Skeletal muscle tissue (tissue), 4 donors: ENCODE measurements around the gene UBE2H. TPM values are rescaled to one million over a fixed set of nuclear protein-coding genes. Genes with fewer than 3 reads are reported as not detected.
A peak's percentile ranks its signal among the peaks of the same experiment; 100 is the strongest.

Source experiments
- H3K27ac ChIP-seq: one replicate; pipeline ENCODE4 v1.7.0; 2013; ENCODE audit warnings: mild to moderate bottlenecking, low read depth, low read length, inconsistent platforms
- H3K27me3 ChIP-seq, 3 donors: one replicate each; pipeline ENCODE4 v1.7.0; 2013; ENCODE audit warnings: low read length in 3 of 3; ENCODE audit not compliant: control insufficient read depth in 3 of 3, insufficient read depth in 3 of 3
- H3K36me3 ChIP-seq, 3 donors: one replicate each; pipeline ENCODE4 v1.7.0; 2013; ENCODE audit warnings: low read length in 3 of 3; ENCODE audit not compliant: control insufficient read depth in 3 of 3, insufficient read depth in 3 of 3
- H3K4me1 ChIP-seq, 3 donors: one replicate each; pipeline ENCODE4 v1.7.0; 2013; ENCODE audit warnings: low read length in 3 of 3, mild to moderate bottlenecking in 3 of 3; ENCODE audit not compliant: control insufficient read depth in 3 of 3, insufficient read depth in 3 of 3
- H3K4me3 ChIP-seq, 3 donors: one replicate each; pipeline ENCODE4 v1.7.0; 2013; ENCODE audit warnings: low read length in 3 of 3
- H3K9ac ChIP-seq, 3 donors: one replicate each; pipeline ENCODE4 v1.7.0; 2013; ENCODE audit warnings: low read length in 3 of 3, mild to moderate bottlenecking in 3 of 3, moderate library complexity in 2 of 3, low read depth in 1 of 3
- H3K9me3 ChIP-seq, 3 donors: one replicate each; pipeline ENCODE4 v1.7.0; 2013; ENCODE audit warnings: low read length in 3 of 3; ENCODE audit not compliant: control insufficient read depth in 3 of 3
- total RNA-seq: library from RNA; depleted of rRNA; stranded (reverse); fragments of >200 nt; gene quantifications from one replicate; pipeline ENCODE4 v1.2.3, GENCODE V29; 2014
- donor health status: Osteomylitis.

Gene UBE2H
- 61.6 TPM for total RNA-seq

DNA sequence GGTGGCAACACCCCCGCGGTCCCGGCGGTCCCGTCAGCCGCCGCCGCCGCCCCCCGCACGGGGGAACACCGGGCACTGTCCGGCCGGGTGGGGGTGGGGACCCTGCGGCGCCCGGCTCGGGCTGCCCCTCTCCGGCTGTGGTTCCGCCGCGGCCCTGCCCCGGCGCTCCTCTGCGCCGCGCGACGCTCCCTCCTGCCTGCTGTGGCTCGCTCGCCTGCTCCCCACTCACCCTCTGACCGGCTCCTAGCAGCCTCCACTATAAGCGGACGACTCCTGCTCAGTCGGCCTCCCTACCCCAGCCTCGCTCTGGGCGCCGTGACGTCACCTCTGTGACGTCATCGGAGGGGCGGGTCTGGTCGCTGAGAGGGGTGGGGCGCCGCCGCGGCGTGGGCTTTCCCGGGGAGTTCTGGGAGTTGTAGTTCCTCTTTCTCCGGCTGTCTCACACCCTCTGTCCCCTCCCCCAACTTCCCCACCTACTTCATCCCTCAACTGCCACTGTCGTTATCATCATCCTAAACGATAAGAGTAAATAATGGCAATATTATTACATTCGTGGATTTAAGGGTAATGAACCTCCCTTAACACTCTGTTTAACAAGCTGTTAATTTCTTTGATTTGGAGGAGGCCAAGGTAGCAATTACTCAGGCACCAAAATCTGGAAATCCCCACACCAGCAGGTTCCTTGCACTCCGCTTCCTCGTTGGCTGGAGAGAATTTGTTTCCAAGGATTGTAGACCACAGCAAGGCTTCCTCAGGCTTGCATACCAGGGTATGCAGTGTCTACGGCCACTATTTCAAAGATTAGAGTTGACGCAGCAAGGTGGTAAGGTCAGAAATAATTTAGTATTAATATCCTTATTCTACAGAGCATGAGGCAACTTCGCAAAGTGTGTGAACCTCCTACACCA, at the start of gene UBE2H:
UBE2H (minus strand) TSS at position 308 of the 908 bp plus-strand sequence. CDS start 405 bp downstream, outside the sequence.
- H3K9ac ChIP-seq, result peak within 1 kb of the TSS; percentile 96 to 98 (median 97)
- H3K36me3 ChIP-seq, result peaks cover 0 to 2% (median 0%) of the 10 kb centered on the region in 3 donors
- no peaks in the 10 kb centered on the region for H3K9me3 ChIP-seq
- peak within 1 kb of the TSS; percentile 91 to 93 (median 91) for H3K4me3 ChIP-seq
- no peaks in the 10 kb centered on the region for H3K27me3 ChIP-seq
- H3K27ac ChIP-seq, result peak within 1 kb of the TSS; percentile 97
- peaks cover 19 to 23% (median 22%) of the 10 kb centered on the region in 3 donors for H3K4me1 ChIP-seq

DNA sequence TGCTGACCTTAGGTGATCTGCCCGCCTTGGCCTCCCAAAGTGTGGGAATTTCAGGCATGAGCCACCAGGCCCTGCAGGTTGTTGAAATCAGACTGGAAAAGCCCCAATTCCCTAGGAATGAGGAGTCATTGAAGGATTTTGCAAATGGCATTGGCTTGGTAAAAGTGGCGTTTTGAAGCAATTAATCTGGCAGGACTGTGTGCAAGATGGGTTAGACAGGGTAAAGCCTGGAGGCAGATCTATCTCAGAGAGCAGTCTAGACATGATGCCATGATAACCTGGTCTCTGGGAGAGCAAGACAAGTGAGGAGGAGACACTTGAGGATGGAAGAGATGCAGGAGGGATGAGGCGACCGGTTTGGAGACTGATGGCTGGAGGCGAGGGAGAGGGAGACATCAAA, 45.7 kb upstream of the UBE2H start:
- Histone ChIP-seq H3K27ac (no peak overlapping the region), H3K4me1 (peaks cover 0 to 4% (median 0%) of the 10 kb centered on the region in 3 donors), H3K27me3 (no peaks in the 10 kb centered on the region), H3K36me3 (no peaks in the 10 kb centered on the region), H3K9ac (no peak overlapping the region), H3K4me3 (no peak overlapping the region), H3K9me3 (no peaks in the 10 kb centered on the region)

DNA sequence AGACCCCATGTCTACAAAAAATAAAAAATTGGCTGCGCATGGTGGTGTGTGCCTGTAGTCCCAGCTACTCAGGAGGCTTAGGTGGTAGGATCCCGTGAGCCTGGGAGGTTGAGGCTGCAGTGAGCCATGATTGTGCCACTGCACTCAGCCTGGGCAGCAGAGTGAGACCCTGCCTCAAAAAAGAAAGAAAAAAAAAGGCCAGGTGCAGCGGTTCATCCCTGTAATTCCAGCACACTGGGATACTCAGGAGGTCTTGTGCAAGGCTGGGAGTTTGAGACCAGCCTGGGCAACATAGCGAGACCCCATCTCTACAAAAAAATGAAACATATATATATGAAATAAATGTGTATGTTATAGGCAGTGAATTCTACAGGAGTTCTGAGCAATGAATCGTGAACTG, 44.5 kb upstream of the UBE2H start:
- no peaks in the 10 kb centered on the region for H3K4me1 ChIP-seq

DNA sequence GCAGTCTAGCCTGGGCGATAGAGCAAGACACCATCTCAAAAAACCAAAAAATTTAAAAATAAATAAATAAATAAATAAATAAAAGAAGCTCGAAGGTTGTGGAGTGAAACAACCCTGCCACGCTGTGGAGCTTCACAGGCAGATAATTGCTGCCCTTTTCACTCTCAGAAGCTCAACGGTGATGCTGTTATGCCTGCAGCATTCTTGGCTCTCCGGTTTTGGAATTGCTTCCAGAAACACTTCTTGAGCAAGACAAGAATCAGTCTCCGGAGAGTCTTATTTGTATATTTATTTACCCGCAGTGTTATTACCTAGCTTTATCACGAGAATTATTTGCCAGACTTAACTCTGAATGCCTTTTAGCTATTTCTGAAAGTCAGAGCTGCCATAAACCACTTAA, 40.5 kb upstream of the UBE2H start:
- peaks cover 6 to 10% (median 8%) of the 10 kb centered on the region in 3 donors for H3K4me1 ChIP-seq
- H3K27me3 ChIP-seq, result no peaks in the 10 kb centered on the region
- no peak overlapping the region for H3K27ac ChIP-seq
- H3K4me3 ChIP-seq, result no peak overlapping the region
- no peaks in the 10 kb centered on the region for H3K36me3 ChIP-seq
- H3K9me3 ChIP-seq, result no peaks in the 10 kb centered on the region
- no peak overlapping the region for H3K9ac ChIP-seq

More for the DNA sequence above, 44.5 kb upstream of the UBE2H start:
- Histone ChIP-seq H3K36me3 (no peaks in the 10 kb centered on the region), H3K27me3 (no peaks in the 10 kb centered on the region), H3K9me3 (no peaks in the 10 kb centered on the region), H3K4me3 (no peak overlapping the region), H3K27ac (no peak overlapping the region), H3K9ac (no peak overlapping the region)

DNA sequence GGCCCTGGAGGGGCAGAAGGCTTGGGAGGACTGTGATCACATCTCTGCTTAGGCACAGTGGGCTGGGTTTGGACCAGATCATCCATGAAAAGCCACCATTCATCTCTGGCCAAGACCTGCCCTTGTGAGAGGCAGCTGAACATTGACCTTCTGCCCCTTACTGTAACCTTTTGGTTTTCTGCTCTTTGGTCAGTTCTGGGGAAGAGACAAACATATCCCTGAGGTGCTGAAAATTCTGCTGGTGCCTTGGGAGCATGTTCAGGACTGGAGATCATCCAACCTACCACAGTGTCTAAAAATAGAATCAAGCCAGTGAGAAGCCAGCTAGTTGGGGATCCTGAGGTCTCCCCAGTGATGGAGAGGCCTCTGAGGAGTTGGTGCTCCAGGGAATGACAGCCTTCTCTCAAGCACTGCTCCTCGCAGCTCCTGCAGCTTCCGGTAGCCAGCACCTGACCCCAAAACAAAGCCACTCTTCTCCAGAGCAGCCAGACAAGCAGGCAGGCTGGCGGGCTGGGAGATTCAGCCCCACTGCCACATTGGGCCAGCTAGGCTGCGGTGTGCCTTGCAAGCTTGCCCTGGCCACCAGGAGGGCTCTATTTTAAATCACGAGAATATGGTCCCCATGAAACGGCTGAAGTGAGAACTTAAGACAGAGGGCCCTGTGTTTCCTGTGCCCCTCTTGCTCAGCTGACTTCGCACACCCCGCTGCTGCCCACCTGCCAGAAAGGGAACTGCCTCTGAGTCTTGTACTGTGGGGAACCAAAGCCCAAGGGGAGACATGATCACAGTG, 37.8 kb upstream of the UBE2H start:
- no peak overlapping the region for H3K27ac ChIP-seq
- no peaks in the 10 kb centered on the region for H3K9me3 ChIP-seq
- no peak overlapping the region for H3K9ac ChIP-seq
- no peaks in the 10 kb centered on the region for H3K27me3 ChIP-seq
- H3K4me1 ChIP-seq, result peaks cover 6 to 10% (median 8%) of the 10 kb centered on the region in 3 donors
- H3K4me3 ChIP-seq, result no peak overlapping the region
- H3K36me3 ChIP-seq, result no peaks in the 10 kb centered on the region

DNA sequence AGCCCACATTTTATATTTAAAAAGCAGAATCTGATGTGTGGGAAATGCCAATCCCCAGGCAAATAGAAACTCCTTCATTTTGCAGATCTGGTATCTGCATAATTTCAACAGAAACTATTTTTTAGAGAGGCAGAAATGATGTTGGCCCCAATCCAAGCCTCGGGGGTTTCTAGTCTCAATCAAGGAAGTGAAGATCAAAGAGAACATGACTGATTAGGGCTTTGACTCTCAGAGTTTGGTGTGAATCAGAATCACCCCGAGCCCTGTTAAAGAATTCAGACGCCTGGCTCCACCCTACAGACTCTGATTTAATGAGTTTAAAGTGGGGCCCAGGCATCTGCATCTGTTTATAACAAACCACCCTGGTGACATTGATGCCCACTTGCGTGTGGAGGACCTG, 36.7 kb upstream of the UBE2H start:
- H3K9me3 ChIP-seq, result no peaks in the 10 kb centered on the region
- H3K36me3 ChIP-seq, result no peaks in the 10 kb centered on the region
- no peak overlapping the region for H3K27ac ChIP-seq
- H3K9ac ChIP-seq, result no peak overlapping the region
- H3K4me3 ChIP-seq, result no peak overlapping the region
- H3K4me1 ChIP-seq, result peaks cover 6 to 10% (median 8%) of the 10 kb centered on the region in 3 donors
- H3K27me3 ChIP-seq, result no peaks in the 10 kb centered on the region

DNA sequence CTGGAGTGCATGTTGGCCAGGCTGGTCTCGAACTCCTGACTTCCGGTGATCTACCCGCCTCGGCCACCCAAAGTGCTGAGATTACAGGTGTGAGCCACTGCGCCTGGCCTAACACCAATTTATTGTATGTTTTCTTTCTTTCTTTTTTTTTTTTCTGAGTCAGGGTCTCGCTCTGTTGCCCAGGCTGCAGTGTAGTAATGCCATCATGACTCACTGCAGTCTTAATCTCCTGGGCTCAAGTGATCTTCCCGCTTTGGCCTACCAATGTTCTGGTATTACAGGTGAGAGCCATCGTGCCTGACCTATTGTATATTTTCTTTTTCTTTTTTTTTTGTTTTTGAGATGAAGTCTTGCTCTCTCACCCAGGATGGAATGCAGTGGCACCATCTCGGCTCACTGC, 33.8 kb upstream of the UBE2H start:
- peaks cover 6 to 10% (median 8%) of the 10 kb centered on the region in 3 donors for H3K4me1 ChIP-seq
- H3K27ac ChIP-seq, result no peak overlapping the region
- no peaks in the 10 kb centered on the region for H3K27me3 ChIP-seq
- H3K9ac ChIP-seq, result no peak overlapping the region
- H3K9me3 ChIP-seq, result no peaks in the 10 kb centered on the region
- no peaks in the 10 kb centered on the region for H3K36me3 ChIP-seq
- H3K4me3 ChIP-seq, result no peak overlapping the region

DNA sequence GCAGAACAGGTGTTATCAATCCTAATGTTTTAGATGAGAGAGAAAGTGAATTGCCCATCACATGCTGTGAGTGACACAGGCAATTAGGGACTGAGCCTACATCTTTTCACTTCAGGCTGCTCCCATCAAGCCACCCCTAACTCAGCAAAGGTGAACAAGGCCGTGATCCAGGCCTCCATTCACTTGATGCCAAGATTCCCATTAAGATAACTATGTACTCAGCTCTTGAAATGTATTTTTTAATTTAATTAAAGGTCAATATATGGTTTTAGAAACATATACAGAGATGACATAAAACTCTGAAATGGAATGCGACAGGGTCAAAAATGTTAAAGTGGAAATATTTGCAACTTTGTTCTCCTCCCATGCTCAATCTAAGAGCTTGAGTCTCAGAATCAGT, 27.9 kb upstream of the UBE2H start:
- Histone ChIP-seq H3K27me3 (no peaks in the 10 kb centered on the region), H3K36me3 (no peaks in the 10 kb centered on the region), H3K27ac (no peak overlapping the region), H3K4me1 (no peaks in the 10 kb centered on the region), H3K9me3 (no peaks in the 10 kb centered on the region), H3K4me3 (no peak overlapping the region), H3K9ac (no peak overlapping the region)

DNA sequence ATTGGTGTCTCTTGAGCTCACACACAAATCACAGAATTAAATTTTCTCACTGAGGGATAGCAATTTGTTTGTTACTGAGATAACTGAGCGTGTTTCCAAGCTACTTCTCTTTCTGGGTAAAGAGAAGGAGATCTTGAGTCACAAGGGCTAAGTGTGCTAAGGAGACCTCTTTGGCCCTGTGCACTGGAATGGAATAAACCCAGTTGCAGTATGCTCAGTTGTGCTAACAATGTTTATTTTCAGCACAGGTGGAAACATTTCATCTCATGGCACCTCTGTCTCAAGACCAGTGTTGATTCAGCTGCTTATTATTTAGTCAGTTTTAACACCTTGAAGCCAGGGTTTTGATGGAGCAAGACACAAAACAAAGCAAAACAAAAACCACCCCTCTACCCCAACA, 22.5 kb upstream of the UBE2H start:
- no peaks in the 10 kb centered on the region for H3K9me3 ChIP-seq
- no peak overlapping the region for H3K27ac ChIP-seq
- H3K9ac ChIP-seq, result no peak overlapping the region
- no peaks in the 10 kb centered on the region for H3K36me3 ChIP-seq
- H3K4me3 ChIP-seq, result no peak overlapping the region
- no peaks in the 10 kb centered on the region for H3K4me1 ChIP-seq
- H3K27me3 ChIP-seq, result no peaks in the 10 kb centered on the region

DNA sequence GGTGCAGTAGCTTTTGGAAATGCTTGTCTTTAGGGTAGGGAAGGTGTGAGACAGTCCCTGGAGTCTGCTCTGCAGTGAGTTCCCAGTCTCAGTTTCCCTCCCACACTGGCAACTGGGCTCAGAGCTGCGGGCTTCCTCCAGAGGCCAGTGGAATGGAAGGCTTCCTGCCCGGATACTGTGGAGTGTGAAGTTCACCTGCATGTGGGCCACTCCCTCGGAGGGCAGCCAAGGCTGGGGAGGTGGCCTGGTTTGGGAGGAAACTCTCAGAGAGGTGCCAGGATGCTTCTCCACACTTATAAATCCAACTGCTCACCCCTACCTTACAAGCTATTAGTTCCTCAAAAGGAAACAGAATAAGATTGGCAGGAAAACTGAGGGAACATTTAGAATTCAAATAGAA, 18.1 kb upstream of the UBE2H start:
- no peaks in the 10 kb centered on the region for H3K9me3 ChIP-seq
- H3K36me3 ChIP-seq, result no peaks in the 10 kb centered on the region
- no peak overlapping the region for H3K9ac ChIP-seq
- H3K27me3 ChIP-seq, result no peaks in the 10 kb centered on the region
- H3K27ac ChIP-seq, result no peak overlapping the region
- H3K4me3 ChIP-seq, result no peak overlapping the region
- H3K4me1 ChIP-seq, result no peaks in the 10 kb centered on the region
